GM12875 (cell line): ENCODE data around the gene IL17A.

Experiments used
- H3K4me3 ChIP-seq: one replicate; pipeline ENCODE4 v1.5.1; 2011; ENCODE audit warnings: low read depth, low read length, control low read depth
- TF ChIP-seq, protein P1 (sequence below): IDR thresholded peaks from 2 replicates; pipeline ENCODE4 v1.5.1; 2011; ENCODE audit warnings: low read depth, mild to moderate bottlenecking, control low read depth, inconsistent platforms, low read length, moderate library complexity, borderline replicate concordance; ENCODE audit not compliant: insufficient read depth

The IL17A gene

DNA sequence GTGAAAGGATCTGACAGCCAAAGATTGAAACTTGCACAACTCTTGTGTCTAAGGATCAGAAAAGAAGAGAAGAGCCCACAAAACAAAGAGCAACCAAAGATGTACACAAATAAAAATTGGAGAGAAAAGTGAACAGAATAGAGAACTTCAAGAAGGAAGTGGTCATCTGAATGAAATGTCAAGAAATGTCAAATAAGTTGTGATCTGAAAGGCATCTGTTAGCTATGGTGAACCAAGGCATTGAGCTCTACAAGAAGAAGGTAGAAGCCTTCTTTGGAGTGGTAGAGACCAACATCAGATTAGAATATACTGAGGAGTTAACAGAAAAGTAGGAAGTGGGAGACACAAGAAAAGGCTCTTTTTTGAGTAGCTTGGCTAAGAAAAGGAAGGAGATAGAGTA, 29.6 kb downstream of the IL17A start:
- TF ChIP-seq, protein P1, sequence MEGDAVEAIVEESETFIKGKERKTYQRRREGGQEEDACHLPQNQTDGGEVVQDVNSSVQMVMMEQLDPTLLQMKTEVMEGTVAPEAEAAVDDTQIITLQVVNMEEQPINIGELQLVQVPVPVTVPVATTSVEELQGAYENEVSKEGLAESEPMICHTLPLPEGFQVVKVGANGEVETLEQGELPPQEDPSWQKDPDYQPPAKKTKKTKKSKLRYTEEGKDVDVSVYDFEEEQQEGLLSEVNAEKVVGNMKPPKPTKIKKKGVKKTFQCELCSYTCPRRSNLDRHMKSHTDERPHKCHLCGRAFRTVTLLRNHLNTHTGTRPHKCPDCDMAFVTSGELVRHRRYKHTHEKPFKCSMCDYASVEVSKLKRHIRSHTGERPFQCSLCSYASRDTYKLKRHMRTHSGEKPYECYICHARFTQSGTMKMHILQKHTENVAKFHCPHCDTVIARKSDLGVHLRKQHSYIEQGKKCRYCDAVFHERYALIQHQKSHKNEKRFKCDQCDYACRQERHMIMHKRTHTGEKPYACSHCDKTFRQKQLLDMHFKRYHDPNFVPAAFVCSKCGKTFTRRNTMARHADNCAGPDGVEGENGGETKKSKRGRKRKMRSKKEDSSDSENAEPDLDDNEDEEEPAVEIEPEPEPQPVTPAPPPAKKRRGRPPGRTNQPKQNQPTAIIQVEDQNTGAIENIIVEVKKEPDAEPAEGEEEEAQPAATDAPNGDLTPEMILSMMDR: no peak
- no peak overlapping the region for H3K4me3 ChIP-seq

DNA sequence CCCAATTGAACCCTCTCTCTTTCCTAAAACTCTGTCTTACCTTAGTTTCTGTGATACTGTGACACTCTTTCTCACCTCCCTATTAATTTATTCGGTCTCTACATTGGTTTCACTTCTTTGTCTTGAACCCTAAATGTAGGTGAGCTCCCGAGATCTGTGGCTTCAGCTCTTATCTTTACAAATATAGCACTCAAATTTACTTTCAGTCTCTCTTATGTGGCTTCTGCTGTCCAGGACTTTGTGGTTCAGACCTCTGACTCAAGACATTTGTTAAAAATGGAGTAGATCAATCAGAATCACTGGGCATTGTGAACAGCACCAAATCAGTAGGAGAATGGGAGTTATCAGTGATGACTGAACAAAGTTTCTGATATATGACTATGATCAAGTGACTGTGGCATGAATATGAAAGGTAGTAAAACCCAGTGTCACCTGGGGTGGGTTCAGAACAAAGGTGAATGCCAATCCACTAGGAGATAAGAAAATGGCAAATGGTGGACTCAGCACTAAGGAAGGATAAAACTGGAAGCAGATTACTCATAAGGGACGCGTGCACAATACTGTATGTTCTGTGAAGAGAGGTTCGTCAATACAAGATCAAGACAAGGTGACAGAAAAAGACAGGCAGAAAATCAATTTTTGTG, 30.9 kb downstream of the IL17A start:
- H3K4me3 ChIP-seq: no peak overlapping the region
- TF ChIP-seq, protein P1: no peak

DNA sequence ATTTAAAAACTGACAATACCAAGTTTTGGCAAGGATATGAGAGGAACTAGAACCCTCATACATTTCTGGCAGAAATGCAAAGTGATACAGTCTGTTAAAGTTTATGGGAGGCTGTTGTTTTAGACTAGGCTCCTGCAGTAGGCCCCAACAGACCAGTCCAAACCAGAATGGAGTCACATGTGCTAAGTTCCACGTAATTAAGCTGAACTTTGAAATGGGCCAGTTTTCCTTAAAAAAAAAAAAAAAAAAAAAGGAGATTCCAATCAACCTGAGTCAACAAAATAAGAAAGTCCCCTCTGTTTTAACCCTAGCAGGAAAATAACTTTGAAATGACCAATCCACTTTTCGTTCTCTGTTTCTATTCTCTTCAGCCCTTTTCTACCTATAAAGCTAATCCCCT, 31.6 kb downstream of the IL17A start:
- no peak overlapping the region for H3K4me3 ChIP-seq
- TF ChIP-seq, protein P1: no peak

DNA sequence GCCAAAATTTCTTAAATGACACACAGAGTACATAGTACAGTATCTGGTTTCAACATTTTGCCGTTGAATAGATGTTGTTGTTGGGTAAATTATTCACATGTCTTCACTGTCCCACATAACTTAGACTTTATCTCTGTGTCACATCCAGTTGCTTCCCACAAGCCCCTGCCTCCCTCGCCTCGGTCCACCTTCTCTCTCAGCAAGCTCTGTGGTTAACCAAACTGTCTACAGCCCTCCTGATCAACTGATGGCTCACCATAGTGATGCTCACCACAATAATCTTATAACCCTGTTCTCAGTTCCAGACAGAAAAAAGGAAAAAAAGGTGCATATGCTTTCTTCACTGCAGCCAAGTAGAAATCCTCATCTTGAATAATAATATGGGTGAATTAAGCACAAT, 35.1 kb downstream of the IL17A start:
- no peak overlapping the region for H3K4me3 ChIP-seq
- TF ChIP-seq, protein P1: no peak

DNA sequence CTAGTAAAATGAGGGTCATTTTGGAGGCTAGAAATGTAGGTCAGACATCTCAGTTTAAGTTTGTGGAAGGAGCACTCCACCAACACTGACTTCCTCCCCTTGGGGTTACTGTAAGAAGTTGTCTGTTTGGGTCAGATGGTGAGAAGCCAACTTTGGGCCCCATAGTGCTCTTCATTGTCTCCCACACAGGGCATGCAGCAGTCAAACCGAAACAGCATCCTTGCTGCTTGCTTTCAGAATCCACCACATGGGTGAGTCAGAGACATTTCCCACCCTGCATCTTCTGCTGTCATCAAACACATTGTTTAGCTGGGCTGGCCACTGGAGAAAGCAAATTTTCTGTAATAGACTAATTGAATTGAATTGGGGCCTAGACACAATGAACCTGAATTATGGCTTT, 41.3 kb downstream of the IL17A start:
- H3K4me3 ChIP-seq: no peak overlapping the region
- TF ChIP-seq, protein P1: no peak

DNA sequence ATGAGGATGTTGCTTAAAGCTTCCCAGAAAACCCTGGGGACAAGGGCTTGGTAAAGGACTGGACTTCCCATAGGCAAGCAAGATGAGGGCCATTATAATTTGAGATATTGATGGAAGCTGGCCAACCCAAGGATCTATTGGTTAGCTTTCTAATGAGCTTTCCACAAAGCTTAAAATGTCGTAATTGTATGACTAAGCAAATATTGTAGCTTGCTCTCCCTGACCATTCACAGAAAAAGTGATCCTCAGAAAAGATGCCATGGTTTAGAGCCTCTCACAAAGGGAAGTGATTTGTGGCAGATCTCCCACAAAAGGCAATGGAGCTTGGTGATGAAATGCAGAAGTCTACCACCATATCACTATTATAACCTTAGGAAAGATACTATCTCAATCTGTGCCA, 44.5 kb downstream of the IL17A start:
- H3K4me3 ChIP-seq: no peak overlapping the region
- TF ChIP-seq, protein P1: no peak

DNA sequence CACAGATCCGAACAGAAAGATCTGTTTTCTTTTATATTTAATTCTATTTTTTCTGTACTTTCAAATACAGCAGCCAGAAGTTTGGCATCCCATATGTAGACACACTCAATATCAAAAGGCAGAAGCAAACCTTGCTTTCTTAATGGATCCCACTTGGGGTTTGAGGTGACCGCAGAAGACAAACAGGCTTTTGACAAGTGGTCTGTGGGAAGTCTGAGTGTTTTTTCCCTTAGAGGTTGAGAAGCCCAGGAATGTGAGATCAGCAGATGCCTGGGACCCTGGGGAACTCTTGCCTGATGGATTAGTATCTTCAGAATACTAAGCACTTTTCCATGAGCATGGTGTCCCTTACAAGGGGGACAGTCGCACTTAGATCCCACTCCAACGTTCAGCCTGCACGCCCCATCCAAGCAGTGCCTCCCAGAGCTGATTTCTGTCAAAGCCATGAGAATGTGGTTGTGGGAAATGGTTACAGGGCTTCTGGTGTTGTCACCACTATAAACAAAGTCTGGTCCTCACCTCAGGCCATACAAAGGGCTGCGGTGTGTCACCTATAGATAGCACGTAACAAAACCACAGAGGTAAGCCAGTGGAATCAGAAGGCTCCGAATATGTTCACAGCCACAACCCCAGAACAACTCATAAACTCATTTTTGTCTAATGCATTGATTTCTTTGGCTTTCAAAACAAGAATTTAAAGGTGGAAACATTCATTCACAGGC, 45.4 kb downstream of the IL17A start:
- TF ChIP-seq, protein P1: no peak
- H3K4me3 ChIP-seq: no peak overlapping the region
